Measurements from ENCODE around the gene ZBTB20. TPM values are rescaled to one million over a fixed set of nuclear protein-coding genes. Genes with fewer than 3 reads are reported as not detected.

Gene ZBTB20
- total and polyA plus RNA-seq, 2 of the 4 experiments (the other 2 are of a cell fraction) = 0.75 to 14.7 TPM

DNA sequence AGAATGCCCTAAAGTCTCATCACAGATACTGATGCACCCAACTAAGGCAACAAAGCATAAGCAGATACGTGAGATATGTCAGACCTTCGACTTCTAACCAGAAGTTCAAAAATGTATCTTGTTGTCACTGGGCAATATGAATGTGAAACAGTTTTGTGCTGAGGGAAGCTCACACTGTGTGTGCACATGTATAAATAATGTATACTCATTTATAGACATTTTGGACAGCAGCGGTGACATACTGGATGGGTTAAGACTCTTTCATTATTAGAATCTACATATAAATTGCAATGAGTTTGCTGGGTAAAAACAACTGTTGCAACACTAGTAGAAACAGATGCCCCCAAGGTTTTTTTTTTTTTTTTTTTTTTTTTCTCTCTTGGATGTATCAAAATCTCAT, 815.4 kb downstream of the ZBTB20 start:
- Histone ChIP-seq H4K20me1 (ENCODE audit: insufficient read depth, low read length) (no peaks in the 10 kb centered on the region), H3K36me3 (ENCODE audit: control insufficient read depth, insufficient read depth, low read length) (peaks cover 6% of the 10 kb centered on the region), H3K23ac (ENCODE audit: low read depth, low read length) (no peak overlapping the region), H3K9me1 (ENCODE audit: insufficient read depth, low read length) (no peaks in the 10 kb centered on the region), H3K4ac (ENCODE audit: low read depth, low read length) (no peak overlapping the region), H2AFZ (replicated peaks; ENCODE audit: low read length, poor library complexity) (no peak overlapping the region), H2BK15ac (ENCODE audit: low read depth, low read length) (no peak overlapping the region), H2AK9ac (replicated peaks; ENCODE audit: low read depth, low read length, poor library complexity) (no peak overlapping the region), H2BK20ac (ENCODE audit: low read depth, low read length) (no peak overlapping the region), H3K4me3 (ENCODE audit: insufficient read depth, low read depth, low read length) (no peak overlapping the region), H2BK5ac (ENCODE audit: low read depth, low read length, poor library complexity, severe bottlenecking) (no peak overlapping the region), H3K14ac (replicated peaks; ENCODE audit: low read depth, low read length) (no peak overlapping the region), H4K91ac (ENCODE audit: insufficient read depth, low read depth, low read length) (no peak overlapping the region), H3K9me3 (ENCODE audit: control insufficient read depth, insufficient read depth, low read length) (no peaks in the 10 kb centered on the region), H3K27me3 (ENCODE audit: control insufficient read depth, insufficient read depth, low read length) (no peaks in the 10 kb centered on the region), H3K9ac (ENCODE audit: low read depth, low read length) (no peak overlapping the region), H4K5ac (ENCODE audit: low read depth, low read length) (no peak overlapping the region), H3K18ac (ENCODE audit: low read depth, low read length) (no peak overlapping the region), H3K27ac (ENCODE audit: insufficient read depth, low read length) (no peak overlapping the region), H3K56ac (ENCODE audit: extremely low read depth, insufficient read depth, low read length) (no peak overlapping the region), H3K4me1 (ENCODE audit: control insufficient read depth, insufficient read depth, low read length) (no peaks in the 10 kb centered on the region), H2AK5ac (ENCODE audit: low read depth, low read length) (no peak overlapping the region), H2BK120ac (ENCODE audit: low read depth, low read length) (no peak overlapping the region), H3K79me1 (ENCODE audit: low read depth in 1 of 2, low read length in 2 of 2) (no peaks in the 10 kb centered on the region), H4K8ac (ENCODE audit: low read depth in 2 of 2, low read length in 2 of 2) (no peak overlapping the region), H3K4me2 (ENCODE audit: low read depth, low read length) (no peak overlapping the region)
- CTCF ChIA-PET = no interaction called here
- BruUV-seq (replicated peaks) = no TSS peak
- dilution Hi-C loops (cut with HindIII; ENCODE audit: low sequenced_read_pairs, unreplicated experiment) (no loop called here), in situ Hi-C loops (cut with MboI; ENCODE audit: low sequenced_read_pairs) (no loop called here), intact Hi-C loops (cut with micrococcal nuclease) (loop anchor here (10.0 kb wide), 2 partner anchors 177 to 487 kb away; no protein-coding TSS in a partner anchor)
- TF ChIP-seq POLR2A (IDR thresholded peaks at IDR 0.05; ENCODE audit: low read depth, low read length) = no peak
- TF ChIP-seq, protein P1, sequence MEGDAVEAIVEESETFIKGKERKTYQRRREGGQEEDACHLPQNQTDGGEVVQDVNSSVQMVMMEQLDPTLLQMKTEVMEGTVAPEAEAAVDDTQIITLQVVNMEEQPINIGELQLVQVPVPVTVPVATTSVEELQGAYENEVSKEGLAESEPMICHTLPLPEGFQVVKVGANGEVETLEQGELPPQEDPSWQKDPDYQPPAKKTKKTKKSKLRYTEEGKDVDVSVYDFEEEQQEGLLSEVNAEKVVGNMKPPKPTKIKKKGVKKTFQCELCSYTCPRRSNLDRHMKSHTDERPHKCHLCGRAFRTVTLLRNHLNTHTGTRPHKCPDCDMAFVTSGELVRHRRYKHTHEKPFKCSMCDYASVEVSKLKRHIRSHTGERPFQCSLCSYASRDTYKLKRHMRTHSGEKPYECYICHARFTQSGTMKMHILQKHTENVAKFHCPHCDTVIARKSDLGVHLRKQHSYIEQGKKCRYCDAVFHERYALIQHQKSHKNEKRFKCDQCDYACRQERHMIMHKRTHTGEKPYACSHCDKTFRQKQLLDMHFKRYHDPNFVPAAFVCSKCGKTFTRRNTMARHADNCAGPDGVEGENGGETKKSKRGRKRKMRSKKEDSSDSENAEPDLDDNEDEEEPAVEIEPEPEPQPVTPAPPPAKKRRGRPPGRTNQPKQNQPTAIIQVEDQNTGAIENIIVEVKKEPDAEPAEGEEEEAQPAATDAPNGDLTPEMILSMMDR (conservative IDR thresholded peaks at IDR 0.05; ENCODE audit: low read depth, low read length) = no peak
- TF ChIP-seq, protein P2, sequence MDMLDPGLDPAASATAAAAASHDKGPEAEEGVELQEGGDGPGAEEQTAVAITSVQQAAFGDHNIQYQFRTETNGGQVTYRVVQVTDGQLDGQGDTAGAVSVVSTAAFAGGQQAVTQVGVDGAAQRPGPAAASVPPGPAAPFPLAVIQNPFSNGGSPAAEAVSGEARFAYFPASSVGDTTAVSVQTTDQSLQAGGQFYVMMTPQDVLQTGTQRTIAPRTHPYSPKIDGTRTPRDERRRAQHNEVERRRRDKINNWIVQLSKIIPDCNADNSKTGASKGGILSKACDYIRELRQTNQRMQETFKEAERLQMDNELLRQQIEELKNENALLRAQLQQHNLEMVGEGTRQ (IDR thresholded peaks at IDR 0.05; ENCODE audit: low read depth, low read length) = no peak
- TF ChIP-seq, protein P3, sequence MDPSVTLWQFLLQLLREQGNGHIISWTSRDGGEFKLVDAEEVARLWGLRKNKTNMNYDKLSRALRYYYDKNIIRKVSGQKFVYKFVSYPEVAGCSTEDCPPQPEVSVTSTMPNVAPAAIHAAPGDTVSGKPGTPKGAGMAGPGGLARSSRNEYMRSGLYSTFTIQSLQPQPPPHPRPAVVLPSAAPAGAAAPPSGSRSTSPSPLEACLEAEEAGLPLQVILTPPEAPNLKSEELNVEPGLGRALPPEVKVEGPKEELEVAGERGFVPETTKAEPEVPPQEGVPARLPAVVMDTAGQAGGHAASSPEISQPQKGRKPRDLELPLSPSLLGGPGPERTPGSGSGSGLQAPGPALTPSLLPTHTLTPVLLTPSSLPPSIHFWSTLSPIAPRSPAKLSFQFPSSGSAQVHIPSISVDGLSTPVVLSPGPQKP (IDR thresholded peaks at IDR 0.05; ENCODE audit: borderline replicate concordance, low read depth, low read length) = no peak
- TF ChIP-seq MXI1 (IDR thresholded peaks at IDR 0.05; ENCODE audit: borderline replicate concordance, low read depth, low read length) = no peak
- TF ChIP-seq CEBPB (IDR thresholded peaks at IDR 0.05; ENCODE audit: low read depth, low read length) = no peak
- TF ChIP-seq CHD1 (IDR thresholded peaks at IDR 0.05; ENCODE audit: low read depth, low read length) = no peak
- TF ChIP-seq MAFK (IDR thresholded peaks at IDR 0.05; ENCODE audit: low read depth, low read length) = no peak
- TF ChIP-seq RAD21 (IDR thresholded peaks at IDR 0.05; ENCODE audit: low read length) = no peak
- ATAC-seq (ENCODE audit: low read depth) (no peak), DNase-seq (no peak)
- WGBS, 2 experiments (ENCODE audit: extremely low coverage in 2 of 2, insufficient read length in 1 of 2) = no CpG with 5 or more reads among the region's 3 CpGs
- POLR2A ChIA-PET (ENCODE audit: unreplicated experiment) = no interaction called here

All from IMR-90 (cell line).